ENCODE measurements around the gene BCKDHA. TPM values are rescaled to one million over a fixed set of nuclear protein-coding genes. Genes with fewer than 3 reads are reported as not detected.
A peak's percentile ranks its signal among the peaks of the same experiment; 100 is the strongest.

Gene BCKDHA
- polyA plus RNA-seq, 1 donor from 2014 or later: 51.9 TPM

DNA sequence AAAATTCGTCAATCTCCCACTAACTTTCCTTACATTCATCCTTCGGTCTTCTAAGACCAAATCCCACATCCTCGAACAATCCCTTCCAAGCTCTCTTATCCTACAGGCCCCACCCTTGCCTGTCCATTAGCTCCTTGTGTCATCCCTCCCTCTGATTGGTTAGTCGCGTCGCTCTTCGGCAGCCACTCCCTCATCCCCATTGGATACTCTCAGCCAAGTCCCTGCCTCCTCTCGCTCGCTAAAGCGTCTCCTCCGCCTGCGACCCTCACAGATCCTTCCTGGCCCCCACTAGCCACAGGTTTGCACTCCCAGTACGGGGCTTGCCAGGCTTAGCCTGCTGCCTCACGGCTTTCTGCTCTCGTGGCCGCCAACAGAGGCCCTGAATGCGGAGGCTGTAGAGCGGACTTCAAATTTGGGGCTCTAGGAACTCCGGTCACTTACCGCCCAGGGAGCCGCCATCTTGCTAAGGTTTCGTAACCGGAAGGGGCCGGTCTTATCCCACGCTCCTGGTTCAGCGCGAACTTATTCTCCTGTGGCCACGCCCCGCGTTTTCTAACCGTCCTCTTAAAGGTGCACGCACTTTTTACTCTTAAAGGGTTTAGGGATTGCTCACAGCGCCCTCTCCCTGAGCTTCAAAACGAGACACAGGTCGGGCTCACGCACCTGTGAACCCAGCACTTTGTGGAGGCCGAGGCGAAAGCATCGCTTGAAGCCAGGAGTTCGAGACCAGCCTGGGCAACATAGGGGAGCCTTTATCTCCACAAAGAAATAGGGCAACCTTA, 42.0 kb downstream of the BCKDHA start, which contains the start of gene DMAC2:
DMAC2 (minus strand) TSS at position 472 of the 782 bp plus-strand sequence; CDS start at position 459, 13 bp downstream.
- Histone ChIP-seq H3K79me2 (replicated peaks; ENCODE audit: insufficient read depth, low read length) (peaks cover 9% of the 10 kb centered on the region), H3K27me3 (ENCODE audit: insufficient read depth, low read depth, low read length) (no peaks in the 10 kb centered on the region), H3K9me3 (ENCODE audit: low read length) (no peaks in the 10 kb centered on the region), H3F3A (ENCODE audit: insufficient read depth, low read length, poor library complexity, severe bottlenecking) (no peaks in the 10 kb centered on the region), H3K36me3 (ENCODE audit: insufficient read depth, low read length) (no peaks in the 10 kb centered on the region), H3K4me2 (ENCODE audit: low read length) (peak within 1 kb of the TSS; percentile 68), H4K20me1 (ENCODE audit: insufficient read depth) (no peaks in the 10 kb centered on the region), H2AFZ (ENCODE audit: low read depth, low read length) (peak within 1 kb of the TSS; percentile 74), H3K9me2 (ENCODE audit: insufficient read depth, low read length) (no peaks in the 10 kb centered on the region), H3K9ac (ENCODE audit: low read length) (peak within 1 kb of the TSS; percentile 80), H3K4me3 (ENCODE audit: low read length) (peak within 1 kb of the TSS; percentile 75), H3K27ac (ENCODE audit: low read length) (peak within 1 kb of the TSS; percentile 87)
- TF ChIP-seq POLR2AphosphoS5 (IDR thresholded peaks at IDR 0.05) (peak; percentile 84), TAF1 (IDR thresholded peaks at IDR 0.05; ENCODE audit: low read depth) (peak; percentile 82), MXI1 (conservative IDR thresholded peaks at IDR 0.05; ENCODE audit: poor library complexity, severe bottlenecking) (peak; percentile 95), RAD21 (conservative IDR thresholded peaks at IDR 0.05) (peak; percentile 28), EZH2 (IDR thresholded peaks at IDR 0.05; ENCODE audit: borderline replicate concordance, insufficient read depth, low read length, poor library complexity, severe bottlenecking) (no peak), SMC3 (conservative IDR thresholded peaks at IDR 0.05; ENCODE audit: poor library complexity) (peak; percentile 46), EP300 (conservative IDR thresholded peaks at IDR 0.05; ENCODE audit: poor library complexity, severe bottlenecking) (peak; percentile 54)
- TF ChIP-seq, protein P1, sequence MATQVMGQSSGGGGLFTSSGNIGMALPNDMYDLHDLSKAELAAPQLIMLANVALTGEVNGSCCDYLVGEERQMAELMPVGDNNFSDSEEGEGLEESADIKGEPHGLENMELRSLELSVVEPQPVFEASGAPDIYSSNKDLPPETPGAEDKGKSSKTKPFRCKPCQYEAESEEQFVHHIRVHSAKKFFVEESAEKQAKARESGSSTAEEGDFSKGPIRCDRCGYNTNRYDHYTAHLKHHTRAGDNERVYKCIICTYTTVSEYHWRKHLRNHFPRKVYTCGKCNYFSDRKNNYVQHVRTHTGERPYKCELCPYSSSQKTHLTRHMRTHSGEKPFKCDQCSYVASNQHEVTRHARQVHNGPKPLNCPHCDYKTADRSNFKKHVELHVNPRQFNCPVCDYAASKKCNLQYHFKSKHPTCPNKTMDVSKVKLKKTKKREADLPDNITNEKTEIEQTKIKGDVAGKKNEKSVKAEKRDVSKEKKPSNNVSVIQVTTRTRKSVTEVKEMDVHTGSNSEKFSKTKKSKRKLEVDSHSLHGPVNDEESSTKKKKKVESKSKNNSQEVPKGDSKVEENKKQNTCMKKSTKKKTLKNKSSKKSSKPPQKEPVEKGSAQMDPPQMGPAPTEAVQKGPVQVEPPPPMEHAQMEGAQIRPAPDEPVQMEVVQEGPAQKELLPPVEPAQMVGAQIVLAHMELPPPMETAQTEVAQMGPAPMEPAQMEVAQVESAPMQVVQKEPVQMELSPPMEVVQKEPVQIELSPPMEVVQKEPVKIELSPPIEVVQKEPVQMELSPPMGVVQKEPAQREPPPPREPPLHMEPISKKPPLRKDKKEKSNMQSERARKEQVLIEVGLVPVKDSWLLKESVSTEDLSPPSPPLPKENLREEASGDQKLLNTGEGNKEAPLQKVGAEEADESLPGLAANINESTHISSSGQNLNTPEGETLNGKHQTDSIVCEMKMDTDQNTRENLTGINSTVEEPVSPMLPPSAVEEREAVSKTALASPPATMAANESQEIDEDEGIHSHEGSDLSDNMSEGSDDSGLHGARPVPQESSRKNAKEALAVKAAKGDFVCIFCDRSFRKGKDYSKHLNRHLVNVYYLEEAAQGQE (IDR thresholded peaks at IDR 0.05; ENCODE audit: borderline replicate concordance): peak; percentile 79
- TF ChIP-seq, protein P2, sequence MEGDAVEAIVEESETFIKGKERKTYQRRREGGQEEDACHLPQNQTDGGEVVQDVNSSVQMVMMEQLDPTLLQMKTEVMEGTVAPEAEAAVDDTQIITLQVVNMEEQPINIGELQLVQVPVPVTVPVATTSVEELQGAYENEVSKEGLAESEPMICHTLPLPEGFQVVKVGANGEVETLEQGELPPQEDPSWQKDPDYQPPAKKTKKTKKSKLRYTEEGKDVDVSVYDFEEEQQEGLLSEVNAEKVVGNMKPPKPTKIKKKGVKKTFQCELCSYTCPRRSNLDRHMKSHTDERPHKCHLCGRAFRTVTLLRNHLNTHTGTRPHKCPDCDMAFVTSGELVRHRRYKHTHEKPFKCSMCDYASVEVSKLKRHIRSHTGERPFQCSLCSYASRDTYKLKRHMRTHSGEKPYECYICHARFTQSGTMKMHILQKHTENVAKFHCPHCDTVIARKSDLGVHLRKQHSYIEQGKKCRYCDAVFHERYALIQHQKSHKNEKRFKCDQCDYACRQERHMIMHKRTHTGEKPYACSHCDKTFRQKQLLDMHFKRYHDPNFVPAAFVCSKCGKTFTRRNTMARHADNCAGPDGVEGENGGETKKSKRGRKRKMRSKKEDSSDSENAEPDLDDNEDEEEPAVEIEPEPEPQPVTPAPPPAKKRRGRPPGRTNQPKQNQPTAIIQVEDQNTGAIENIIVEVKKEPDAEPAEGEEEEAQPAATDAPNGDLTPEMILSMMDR (IDR thresholded peaks at IDR 0.05; ENCODE audit: poor library complexity, severe bottlenecking): peak; percentile 75

DNA sequence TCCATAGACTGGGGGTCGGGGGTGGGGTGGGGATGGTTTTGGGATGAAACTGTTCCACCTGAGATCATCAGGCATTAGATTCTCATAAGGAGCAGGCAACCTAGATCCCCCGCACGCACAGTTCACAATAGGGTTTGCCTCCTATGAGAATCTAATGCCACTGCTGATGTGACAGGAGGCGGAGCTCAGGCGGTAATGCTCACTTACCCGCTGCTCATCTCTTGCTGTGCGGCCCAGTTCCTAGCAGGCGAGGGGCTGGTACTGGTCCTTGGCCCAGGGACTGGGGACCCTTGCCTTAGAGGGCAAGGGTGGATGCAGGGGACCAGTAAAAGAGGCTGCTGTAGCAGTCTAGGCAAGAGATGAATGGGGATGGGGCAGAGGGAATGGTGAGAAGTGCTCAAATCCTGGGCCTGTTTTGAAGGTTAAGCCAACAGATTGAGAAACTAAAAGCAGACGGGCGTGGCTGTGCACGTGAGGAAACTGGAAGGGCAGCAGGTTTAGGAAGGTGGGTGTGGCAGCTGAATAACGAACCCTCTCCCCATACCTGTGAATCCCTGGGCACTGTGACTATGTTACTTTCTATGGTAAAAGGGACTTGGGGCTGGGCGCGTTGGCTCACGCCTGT, 43.8 kb downstream of the BCKDHA start:
- Histone ChIP-seq H3K4me2 (ENCODE audit: low read length) (no peak overlapping the region), H3K79me2 (replicated peaks; ENCODE audit: insufficient read depth, low read length) (peaks cover 9% of the 10 kb centered on the region)

More for the DNA sequence above, 43.8 kb downstream of the BCKDHA start:
- Histone ChIP-seq H3K27me3 (ENCODE audit: insufficient read depth, low read depth, low read length) (peaks cover 2% of the 10 kb centered on the region), H3F3A (ENCODE audit: insufficient read depth, low read length, poor library complexity, severe bottlenecking) (no peaks in the 10 kb centered on the region), H3K9me2 (ENCODE audit: insufficient read depth, low read length) (no peaks in the 10 kb centered on the region), H2AFZ (ENCODE audit: low read depth, low read length) (no peak overlapping the region), H3K4me3 (ENCODE audit: low read length) (no peak overlapping the region), H3K36me3 (ENCODE audit: insufficient read depth, low read length) (no peaks in the 10 kb centered on the region), H3K27ac (ENCODE audit: low read length) (no peak overlapping the region), H3K9ac (ENCODE audit: low read length) (no peak overlapping the region), H3K9me3 (ENCODE audit: low read length) (no peaks in the 10 kb centered on the region), H4K20me1 (ENCODE audit: insufficient read depth) (no peaks in the 10 kb centered on the region)
- TF ChIP-seq, protein P2 (IDR thresholded peaks at IDR 0.05; ENCODE audit: poor library complexity, severe bottlenecking): no peak
- no peak for TF ChIP-seq MXI1 (conservative IDR thresholded peaks at IDR 0.05; ENCODE audit: poor library complexity, severe bottlenecking)
- TF ChIP-seq SMC3 (conservative IDR thresholded peaks at IDR 0.05; ENCODE audit: poor library complexity): no peak
- TF ChIP-seq TAF1 (IDR thresholded peaks at IDR 0.05; ENCODE audit: low read depth): no peak
- TF ChIP-seq RAD21 (conservative IDR thresholded peaks at IDR 0.05): no peak
- no peak for TF ChIP-seq EZH2 (IDR thresholded peaks at IDR 0.05; ENCODE audit: borderline replicate concordance, insufficient read depth, low read length, poor library complexity, severe bottlenecking)
- no peak for TF ChIP-seq EP300 (conservative IDR thresholded peaks at IDR 0.05; ENCODE audit: poor library complexity, severe bottlenecking)
- TF ChIP-seq, protein P1 (IDR thresholded peaks at IDR 0.05; ENCODE audit: borderline replicate concordance): no peak
- TF ChIP-seq POLR2AphosphoS5 (IDR thresholded peaks at IDR 0.05): no peak

Measured in neural cell (in vitro differentiated cells).